ENCODE data around the gene PARN.

GRCh38 chr16:14652726-14653125 lies 22.7 kb upstream of the PARN start:
- TF ChIP-seq POLR2AphosphoS5 (IDR thresholded peaks at IDR 0.05) (no peak), CTCF (IDR thresholded peaks at IDR 0.05) (no peak)

Data from sigmoid colon (tissue), 4 donors.